Mesendoderm (in vitro differentiated cells): ENCODE measurements around the gene DLG4.

Experiments used
- DNase-seq: peaks from one replicate; pipeline ENCODE4 v3.0.0; 2013
- H2AK5ac ChIP-seq: 2 replicates; pipeline ENCODE4 v1.6.1; 2013; ENCODE audit warnings: low read length, inconsistent platforms
- H2BK120ac ChIP-seq: 2 replicates; pipeline ENCODE4 v1.6.1; 2013; ENCODE audit warnings: low read depth, mild to moderate bottlenecking, low read length, moderate library complexity, mixed read lengths
- H2BK15ac ChIP-seq: replicated peaks from 2 replicates; pipeline ENCODE4 v1.6.1; 2013; ENCODE audit warnings: low read depth, mild to moderate bottlenecking, moderate library complexity
- H2BK5ac ChIP-seq: 2 replicates; pipeline ENCODE4 v1.6.1; 2013; ENCODE audit warnings: low read length, inconsistent platforms
- H3K18ac ChIP-seq: 2 replicates; pipeline ENCODE4 v1.6.1; 2013; ENCODE audit warnings: mild to moderate bottlenecking, low read length, mixed read lengths
- H3K23ac ChIP-seq: one replicate; pipeline ENCODE4 v1.6.1; 2013; ENCODE audit warnings: low read length
- H3K27ac ChIP-seq: 2 replicates; pipeline ENCODE4 v1.5.1; 2013; ENCODE audit warnings: low read depth, mild to moderate bottlenecking, inconsistent platforms, low read length, moderate library complexity
- H3K27me3 ChIP-seq: 2 replicates; pipeline ENCODE4 v1.6.1; 2013; ENCODE audit warnings: low read length, control low read depth, mild to moderate bottlenecking, inconsistent platforms; ENCODE audit not compliant: insufficient read depth, poor library complexity
- H3K36me3 ChIP-seq: 2 replicates; pipeline ENCODE4 v1.6.1; 2013; ENCODE audit warnings: low read length, inconsistent platforms; ENCODE audit not compliant: control insufficient read depth, insufficient read depth
- H3K4ac ChIP-seq: one replicate; pipeline ENCODE4 v1.6.1; 2013; ENCODE audit warnings: low read depth, mild to moderate bottlenecking, low read length, moderate library complexity
- H3K4me1 ChIP-seq: 2 replicates; pipeline ENCODE4 v1.6.1; 2013; ENCODE audit warnings: low read depth, low read length, inconsistent platforms; ENCODE audit not compliant: control insufficient read depth
- H3K4me2 ChIP-seq: 2 replicates; pipeline ENCODE4 v1.6.1; 2013; ENCODE audit warnings: low read length
- H3K4me3 ChIP-seq: 2 replicates; pipeline ENCODE4 v1.5.1; 2013; ENCODE audit warnings: mild to moderate bottlenecking, low read length
- H3K56ac ChIP-seq: one replicate; pipeline ENCODE4 v1.6.1; 2013; ENCODE audit warnings: low read length
- H3K79me1 ChIP-seq: 2 replicates; pipeline ENCODE4 v1.6.1; 2013; ENCODE audit warnings: low read length, inconsistent platforms
- H3K79me2 ChIP-seq: 2 replicates; pipeline ENCODE4 v1.6.1; 2013; ENCODE audit warnings: mild to moderate bottlenecking, low read length; ENCODE audit not compliant: control insufficient read depth, insufficient read depth
- H3K9ac ChIP-seq: 2 replicates; pipeline ENCODE4 v1.6.1; 2013; ENCODE audit warnings: low read length, inconsistent platforms
- H4K5ac ChIP-seq: one replicate; pipeline ENCODE4 v1.6.1; 2013; ENCODE audit warnings: low read length
- H4K8ac ChIP-seq: one replicate; pipeline ENCODE4 v1.6.1; 2013; ENCODE audit warnings: low read depth, mild to moderate bottlenecking, control low read depth, low read length, moderate library complexity
- WGBS: extraction: QIAGEN DNeasy Blood & Tissue Kit; methylation state at CpG from one replicate; pipeline ENCODE4 v1.1.7; 2013; ENCODE audit warnings: low lambda C conversion rate, missing lambda C conversion rate; ENCODE audit not compliant: insufficient coverage; ENCODE audit errors: extremely low coverage; 5-methylcytosine and 5-hydroxymethylcytosine counted together

The DLG4 gene

DNA sequence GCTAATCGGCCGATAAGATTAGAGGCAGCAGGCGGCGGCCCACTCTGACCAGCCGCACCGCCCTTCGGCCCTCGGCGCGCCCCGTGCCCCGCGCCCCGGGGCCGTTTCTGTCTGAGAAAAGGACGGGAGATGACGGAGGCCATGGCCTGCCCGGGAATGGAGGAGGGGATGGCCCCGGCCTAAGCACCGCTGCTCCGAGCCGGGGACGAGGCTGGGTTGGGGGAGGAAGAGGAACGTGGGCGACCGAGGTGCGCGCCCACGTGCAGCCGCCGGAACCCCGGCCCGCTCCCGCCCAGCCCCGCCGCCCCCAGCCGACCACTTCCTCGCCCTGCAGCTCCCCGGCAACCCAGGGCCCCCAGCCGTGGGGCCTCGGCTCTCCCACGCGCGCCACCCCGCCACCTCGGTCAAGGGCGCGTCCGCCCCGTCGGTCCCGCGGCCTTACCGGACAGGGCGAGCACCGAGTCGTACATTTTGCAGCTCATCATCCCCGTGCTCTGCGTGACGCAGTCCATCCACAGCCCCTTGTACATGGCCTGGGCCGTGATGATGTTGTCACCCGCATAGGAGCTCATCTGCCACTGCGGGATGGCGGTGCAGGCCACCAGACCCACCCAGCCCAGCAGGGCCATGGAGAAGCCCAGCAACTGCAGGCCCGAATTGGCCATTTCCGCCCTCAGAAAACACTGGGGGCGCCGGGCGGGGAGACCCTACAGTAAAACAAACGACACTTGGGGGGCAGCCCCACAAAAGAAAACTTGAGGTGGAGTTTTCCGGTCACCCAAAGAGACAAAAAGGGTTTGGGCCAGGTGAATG, 41.9 kb upstream of the DLG4 start:
- Histone ChIP-seq H3K56ac (peak overlapping the region; percentile 99), H3K27ac (no peak overlapping the region), H3K79me2 (peaks cover 25% of the 10 kb centered on the region), H3K23ac (peak overlapping the region; percentile 66), H2BK5ac (peak overlapping the region; percentile 45), H2BK15ac (no peak overlapping the region), H3K4me3 (peak overlapping the region; percentile 85), H2BK120ac (no peak overlapping the region), H3K79me1 (peaks cover 9% of the 10 kb centered on the region), H3K4me1 (peaks cover 5% of the 10 kb centered on the region), H3K36me3 (peaks cover 2% of the 10 kb centered on the region), H3K4me2 (peak overlapping the region; percentile 38), H3K18ac (peak overlapping the region; percentile 54), H3K27me3 (no peaks in the 10 kb centered on the region), H4K5ac (no peak overlapping the region), H3K9ac (peak overlapping the region; percentile 96), H3K4ac (peak overlapping the region; percentile 87), H4K8ac (no peak overlapping the region), H2AK5ac (peak overlapping the region; percentile 92)
- WGBS: no CpG with 5 or more reads among the region's 71 CpGs
- DNase-seq: peak; percentile 39

- DNase-seq: peak; percentile 80
- peaks cover 5% of the 10 kb centered on the region for H3K4me1 ChIP-seq
- H3K23ac ChIP-seq: peak overlapping the region; percentile 68
- H4K8ac ChIP-seq: no peak overlapping the region
- no peak overlapping the region for H2BK5ac ChIP-seq
- H3K27ac ChIP-seq: no peak overlapping the region
- H2BK120ac ChIP-seq: no peak overlapping the region
- peak overlapping the region; percentile 33 for H3K4me2 ChIP-seq
- H3K27me3 ChIP-seq: no peaks in the 10 kb centered on the region
- no peak overlapping the region for H2AK5ac ChIP-seq
- peak overlapping the region; percentile 39 for H3K4me3 ChIP-seq
- peak overlapping the region; percentile 54 for H3K18ac ChIP-seq
- peak overlapping the region; percentile 99 for H3K56ac ChIP-seq
- peak overlapping the region; percentile 87 for H3K4ac ChIP-seq
- no CpG with 5 or more reads among the region's 54 CpGs for WGBS
- H2BK15ac ChIP-seq: no peak overlapping the region
- peaks cover 2% of the 10 kb centered on the region for H3K36me3 ChIP-seq
- peak overlapping the region; percentile 96 for H3K9ac ChIP-seq
- peaks cover 25% of the 10 kb centered on the region for H3K79me2 ChIP-seq
- peaks cover 9% of the 10 kb centered on the region for H3K79me1 ChIP-seq
- no peak overlapping the region for H4K5ac ChIP-seq
Measured at GRCh38 chr17:7260651-7261378, 41.2 kb upstream of the DLG4 start.

DNA sequence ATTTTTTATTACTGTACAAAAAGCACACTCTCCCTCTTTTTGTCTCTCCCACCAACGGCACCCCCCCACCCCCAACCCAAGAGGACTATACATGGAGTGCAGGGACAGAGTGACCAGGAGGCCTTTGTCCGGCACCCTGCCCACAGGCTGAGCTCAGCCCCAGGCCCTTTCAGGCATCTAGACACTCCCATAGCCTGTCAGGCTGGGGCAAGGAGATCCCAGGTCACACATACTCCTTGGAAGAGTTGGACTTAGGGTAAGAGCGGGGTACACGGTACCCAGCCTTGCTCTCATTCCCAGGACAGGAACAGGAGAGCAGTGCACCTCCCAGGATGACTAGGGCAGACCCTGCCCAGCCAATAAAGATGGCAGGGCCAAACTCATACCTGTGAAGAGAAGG, 40.5 kb upstream of the DLG4 start:
- Histone ChIP-seq H3K27ac (no peak overlapping the region), H3K4ac (no peak overlapping the region), H4K8ac (no peak overlapping the region), H3K79me1 (peaks cover 9% of the 10 kb centered on the region), H2BK15ac (no peak overlapping the region), H3K27me3 (no peaks in the 10 kb centered on the region), H3K56ac (peak overlapping the region; percentile 99), H3K23ac (peak overlapping the region; percentile 68), H4K5ac (no peak overlapping the region), H3K4me2 (peak overlapping the region; percentile 33), H2BK5ac (no peak overlapping the region), H3K4me3 (no peak overlapping the region), H3K18ac (no peak overlapping the region), H2BK120ac (no peak overlapping the region), H3K4me1 (peaks cover 5% of the 10 kb centered on the region), H2AK5ac (peak overlapping the region; percentile 24), H3K36me3 (peaks cover 2% of the 10 kb centered on the region), H3K9ac (peak overlapping the region; percentile 96), H3K79me2 (peaks cover 25% of the 10 kb centered on the region)
- WGBS: no CpG with 5 or more reads among the region's 4 CpGs
- DNase-seq: no peak

GRCh38 chr17:7259555-7259889, 39.9 kb upstream of the DLG4 start:
- H3K56ac ChIP-seq: no peak overlapping the region
- H3K4ac ChIP-seq: no peak overlapping the region
- no CpG with 5 or more reads among the region's 6 CpGs for WGBS
- H2BK15ac ChIP-seq: no peak overlapping the region
- H3K27me3 ChIP-seq: no peaks in the 10 kb centered on the region
- no peak overlapping the region for H3K9ac ChIP-seq
- no peak overlapping the region for H2BK120ac ChIP-seq
- H3K79me2 ChIP-seq: peaks cover 25% of the 10 kb centered on the region
- H2AK5ac ChIP-seq: no peak overlapping the region
- no peak overlapping the region for H3K4me2 ChIP-seq
- no peak overlapping the region for H3K23ac ChIP-seq
- no peak overlapping the region for H3K18ac ChIP-seq
- H3K4me3 ChIP-seq: no peak overlapping the region
- no peak overlapping the region for H2BK5ac ChIP-seq
- peaks cover 5% of the 10 kb centered on the region for H3K4me1 ChIP-seq
- H3K79me1 ChIP-seq: peaks cover 11% of the 10 kb centered on the region
- no peak overlapping the region for H3K27ac ChIP-seq
- H4K8ac ChIP-seq: no peak overlapping the region
- H3K36me3 ChIP-seq: peaks cover 4% of the 10 kb centered on the region
- no peak overlapping the region for H4K5ac ChIP-seq
- DNase-seq: no peak

DNA sequence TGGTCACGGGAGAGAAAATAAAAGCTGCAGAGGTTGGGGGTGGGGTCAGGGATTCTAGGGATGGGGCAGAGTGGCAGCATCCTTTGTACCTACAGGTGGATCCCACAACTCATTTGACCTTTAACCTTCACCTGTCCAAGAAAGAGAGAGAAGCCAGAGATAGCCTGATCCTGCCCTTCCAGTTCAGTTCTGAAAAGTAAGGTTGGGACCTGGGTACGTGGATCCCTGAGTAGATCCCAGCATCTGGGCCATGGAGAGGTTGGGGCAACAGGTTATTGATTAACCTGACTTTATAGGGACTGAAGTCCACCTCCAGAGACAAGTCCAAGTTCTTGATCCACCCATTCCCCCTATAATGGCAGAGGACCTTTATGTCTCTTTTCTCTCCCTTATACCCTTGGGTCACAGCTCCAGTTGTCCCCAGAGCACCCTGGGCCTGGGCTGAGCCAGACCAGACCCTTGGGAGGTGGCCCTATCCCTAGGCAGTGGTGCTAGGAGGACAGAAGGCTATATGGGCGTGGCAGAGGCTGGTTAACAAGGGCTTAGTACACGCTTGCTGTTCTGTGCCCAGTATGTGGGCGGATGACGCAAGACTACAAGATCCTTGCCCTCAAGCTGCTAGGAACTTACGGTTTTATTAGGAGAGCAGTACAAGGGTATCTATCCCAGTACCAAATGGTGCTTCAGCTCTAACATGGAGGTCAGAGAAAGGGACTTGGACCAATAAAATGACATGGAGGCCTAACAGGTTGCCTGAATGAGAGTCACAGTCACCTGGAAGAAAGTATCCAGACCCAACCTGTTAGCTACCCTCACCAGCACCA, 39.3 kb upstream of the DLG4 start:
- Histone ChIP-seq H3K4me1 (peaks cover 5% of the 10 kb centered on the region), H3K27me3 (no peaks in the 10 kb centered on the region), H3K18ac (no peak overlapping the region), H3K9ac (no peak overlapping the region), H2BK120ac (no peak overlapping the region), H3K4me3 (no peak overlapping the region), H3K56ac (no peak overlapping the region), H2BK5ac (no peak overlapping the region), H3K27ac (no peak overlapping the region), H2AK5ac (no peak overlapping the region), H4K8ac (no peak overlapping the region), H3K36me3 (peaks cover 4% of the 10 kb centered on the region), H4K5ac (no peak overlapping the region), H3K4me2 (no peak overlapping the region), H2BK15ac (no peak overlapping the region), H3K23ac (no peak overlapping the region), H3K79me2 (peaks cover 25% of the 10 kb centered on the region), H3K4ac (no peak overlapping the region), H3K79me1 (peaks cover 11% of the 10 kb centered on the region)
- no peak for DNase-seq
- WGBS: no CpG with 5 or more reads among the region's 7 CpGs
